ENCODE data around the gene USP54.

USP54 gene

DNA sequence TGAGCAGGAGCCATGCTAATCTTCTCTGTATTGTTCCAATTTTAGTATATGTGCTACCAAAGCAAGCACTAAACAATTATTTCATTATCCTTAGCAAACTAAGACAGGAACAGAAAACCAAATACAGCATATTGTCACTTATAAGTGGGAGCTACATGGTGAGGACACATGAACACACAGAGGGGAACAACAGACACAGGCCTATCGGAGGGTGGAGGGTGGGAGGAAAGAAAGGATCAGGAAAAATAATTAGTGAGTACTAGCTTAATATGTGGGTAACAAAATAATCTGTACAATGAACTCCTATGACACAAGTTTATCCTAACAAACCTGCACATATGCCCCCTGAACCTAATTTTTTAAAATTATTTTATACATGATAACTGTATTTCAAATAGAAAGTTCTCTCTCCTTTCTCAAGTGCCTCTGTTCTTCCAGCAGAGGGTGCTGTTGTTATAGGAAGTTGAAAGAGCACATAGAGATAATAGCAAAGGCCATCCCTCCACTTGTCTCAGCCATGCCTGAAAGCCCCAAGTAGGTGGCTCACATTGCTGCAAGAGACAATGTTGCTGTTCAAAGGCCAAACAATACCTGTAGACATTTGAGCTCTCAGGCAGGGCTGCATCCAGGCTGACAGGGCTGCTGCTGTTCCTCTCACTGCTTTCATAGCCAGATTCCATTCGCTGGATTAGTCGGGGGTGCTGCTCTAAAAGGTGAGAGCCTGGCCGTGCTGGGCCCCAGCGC, 61.9 kb downstream of the USP54 start:
- TF ChIP-seq, protein P1, sequence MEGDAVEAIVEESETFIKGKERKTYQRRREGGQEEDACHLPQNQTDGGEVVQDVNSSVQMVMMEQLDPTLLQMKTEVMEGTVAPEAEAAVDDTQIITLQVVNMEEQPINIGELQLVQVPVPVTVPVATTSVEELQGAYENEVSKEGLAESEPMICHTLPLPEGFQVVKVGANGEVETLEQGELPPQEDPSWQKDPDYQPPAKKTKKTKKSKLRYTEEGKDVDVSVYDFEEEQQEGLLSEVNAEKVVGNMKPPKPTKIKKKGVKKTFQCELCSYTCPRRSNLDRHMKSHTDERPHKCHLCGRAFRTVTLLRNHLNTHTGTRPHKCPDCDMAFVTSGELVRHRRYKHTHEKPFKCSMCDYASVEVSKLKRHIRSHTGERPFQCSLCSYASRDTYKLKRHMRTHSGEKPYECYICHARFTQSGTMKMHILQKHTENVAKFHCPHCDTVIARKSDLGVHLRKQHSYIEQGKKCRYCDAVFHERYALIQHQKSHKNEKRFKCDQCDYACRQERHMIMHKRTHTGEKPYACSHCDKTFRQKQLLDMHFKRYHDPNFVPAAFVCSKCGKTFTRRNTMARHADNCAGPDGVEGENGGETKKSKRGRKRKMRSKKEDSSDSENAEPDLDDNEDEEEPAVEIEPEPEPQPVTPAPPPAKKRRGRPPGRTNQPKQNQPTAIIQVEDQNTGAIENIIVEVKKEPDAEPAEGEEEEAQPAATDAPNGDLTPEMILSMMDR (IDR thresholded peaks at IDR 0.05) = peak; percentile 65
- Histone ChIP-seq H3K4me3 (no peak overlapping the region), H3K27ac (no peak overlapping the region)
- no peak for DNase-seq (ENCODE audit: low spot score)

DNA sequence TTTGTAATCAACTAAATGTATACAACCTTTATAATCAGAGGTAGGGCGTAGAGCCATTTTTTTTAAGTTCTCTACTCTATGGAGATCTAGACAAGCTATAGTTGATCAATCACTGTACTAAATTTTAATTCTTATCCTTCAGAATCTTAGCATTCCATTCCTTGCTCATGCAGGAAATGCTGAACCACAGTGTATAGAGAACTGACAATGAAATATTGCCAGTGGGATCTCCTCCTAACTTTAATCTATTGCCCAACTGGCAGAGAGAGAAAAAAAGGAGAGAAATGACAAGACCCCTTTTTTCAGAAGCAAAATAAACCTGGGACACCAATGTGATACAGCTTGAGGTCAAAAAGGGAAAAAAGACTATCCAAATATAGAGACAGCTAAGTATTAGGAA, 68.9 kb downstream of the USP54 start:
- DNase-seq (ENCODE audit: low spot score) = no peak
- TF ChIP-seq, protein P1 (IDR thresholded peaks at IDR 0.05) = no peak
- H3K27ac ChIP-seq = no peak overlapping the region
- H3K4me3 ChIP-seq = no peak overlapping the region

DNA sequence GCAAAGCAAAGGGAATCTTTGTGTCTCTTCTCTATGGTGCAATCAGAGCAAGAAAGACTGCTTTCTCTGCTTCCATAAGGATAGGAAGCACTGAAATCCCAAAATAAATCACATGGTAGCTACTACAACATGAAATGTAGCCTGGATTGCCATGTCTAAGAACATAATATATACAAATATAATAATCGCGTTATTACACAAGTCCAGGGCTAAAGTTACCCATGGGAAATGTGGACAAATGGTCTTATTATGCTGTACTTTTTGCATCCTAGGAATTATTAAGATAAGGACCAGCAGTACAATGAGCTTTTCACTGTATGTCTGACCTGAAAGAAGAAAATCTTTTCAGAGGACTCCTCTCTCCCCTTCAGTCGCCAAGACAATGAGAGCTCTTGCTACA, 71.8 kb downstream of the USP54 start:
- no peak for DNase-seq (ENCODE audit: low spot score)
- Histone ChIP-seq H3K4me3 (no peak overlapping the region), H3K27ac (no peak overlapping the region)
- TF ChIP-seq, protein P1 (IDR thresholded peaks at IDR 0.05) = no peak

DNA sequence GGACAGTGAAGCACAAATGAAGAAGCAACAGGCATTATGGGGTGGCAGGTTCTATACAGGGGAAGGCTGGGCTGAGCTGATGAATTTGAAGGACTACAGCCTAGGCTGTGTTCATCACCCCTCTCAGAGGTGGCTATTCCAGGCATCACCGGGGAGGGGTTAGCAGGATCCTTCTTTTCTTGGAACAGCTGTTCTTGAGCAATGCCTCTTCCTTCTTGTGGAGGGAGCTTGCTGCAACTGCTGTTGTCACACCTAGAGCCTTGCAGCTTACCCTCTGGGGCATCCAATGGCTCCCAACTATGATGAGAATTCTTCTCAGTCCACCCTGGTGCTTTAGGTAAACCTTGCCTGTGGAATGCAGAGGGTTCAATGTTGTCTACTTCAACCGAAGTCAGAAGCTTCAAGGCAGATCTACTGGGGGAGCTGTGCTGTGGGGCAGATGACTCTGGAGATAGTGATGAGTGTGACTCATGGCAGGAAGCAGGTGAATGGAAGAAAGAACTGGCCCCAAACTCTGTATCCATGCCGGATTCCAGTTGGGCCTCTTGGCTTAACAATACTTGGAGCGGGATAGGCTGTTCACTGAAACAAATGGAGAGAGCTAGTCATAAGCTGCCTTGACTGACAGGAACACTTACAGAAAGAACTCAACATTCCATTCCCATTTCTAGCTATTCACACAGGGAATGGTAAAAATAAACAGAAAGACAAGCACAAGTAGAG, 73.8 kb downstream of the USP54 start:
- Histone ChIP-seq H3K4me3 (no peak overlapping the region), H3K27ac (no peak overlapping the region)
- TF ChIP-seq, protein P1 (IDR thresholded peaks at IDR 0.05) = no peak
- no peak for DNase-seq (ENCODE audit: low spot score)

DNA sequence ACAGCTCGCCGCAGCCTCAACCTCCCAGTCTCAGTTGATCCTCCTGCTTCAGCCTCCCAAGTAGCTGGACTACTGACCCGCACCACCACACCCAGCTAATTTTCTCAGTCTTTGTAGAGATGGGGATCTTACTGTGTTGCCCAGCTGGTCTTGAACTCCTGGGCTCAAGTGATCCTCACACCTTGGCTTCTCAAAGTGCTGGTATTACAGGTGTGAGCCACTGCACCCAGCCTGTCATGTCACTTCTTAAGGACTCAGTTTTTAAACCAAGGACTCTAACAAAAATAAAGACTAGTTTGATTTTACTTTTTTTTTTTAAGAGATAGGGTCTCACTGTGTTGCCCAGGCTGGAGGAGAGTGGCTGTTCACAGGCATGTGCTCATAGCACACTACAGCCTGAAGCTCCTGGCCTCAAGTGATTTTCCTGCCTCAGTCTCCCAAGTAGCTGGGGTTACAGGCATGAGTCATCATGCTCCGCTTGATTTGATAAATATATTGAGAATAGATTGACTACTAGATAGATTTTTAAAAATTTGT, 78.9 kb downstream of the USP54 start:
- TF ChIP-seq, protein P1 (IDR thresholded peaks at IDR 0.05) = no peak
- no peak overlapping the region for H3K27ac ChIP-seq
- no peak for DNase-seq (ENCODE audit: low spot score)
- no peak overlapping the region for H3K4me3 ChIP-seq

DNA sequence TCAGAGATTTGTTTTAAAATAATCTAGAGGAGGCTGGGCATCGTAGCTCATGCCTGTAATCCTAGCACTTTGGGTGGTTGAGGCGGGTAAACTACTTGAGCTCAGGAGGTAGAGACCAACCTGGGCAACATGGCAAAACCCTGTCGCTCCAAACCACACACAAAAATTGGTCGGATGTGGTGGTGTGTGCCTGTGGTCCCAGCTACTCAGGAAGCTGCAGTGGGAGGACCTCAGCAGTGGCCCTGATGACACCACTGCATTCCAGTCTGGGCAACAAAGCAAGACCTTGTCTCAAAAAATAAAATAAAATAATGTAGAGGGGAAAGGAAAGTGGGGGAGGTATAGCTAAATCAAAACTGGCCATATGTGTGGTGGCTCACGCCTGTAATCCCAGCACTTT, 81.4 kb downstream of the USP54 start:
- TF ChIP-seq, protein P1 (IDR thresholded peaks at IDR 0.05) = no peak
- DNase-seq (ENCODE audit: low spot score) = no peak
- Histone ChIP-seq H3K4me3 (no peak overlapping the region), H3K27ac (no peak overlapping the region)
